SW 1271 (cell line): ENCODE data around the gene ANTXR1.
A peak's percentile ranks its signal among the peaks of the same experiment; 100 is the strongest.

Experiments used
- DNase-seq, 2 experiments: peaks; one replicate each; lab custom pipeline; 2025; lab: John Stamatoyannopoulos, UW

The ANTXR1 gene

GRCh38 chr2:69033461-69034095, 20.6 kb downstream of the ANTXR1 start:
- no peak for DNase-seq

GRCh38 chr2:69034122-69034521, 21.1 kb downstream of the ANTXR1 start:
- no peak for DNase-seq

- no peak for DNase-seq
Observed at GRCh38 chr2:69034845-69035244, 21.9 kb downstream of the ANTXR1 start.

- DNase-seq, result no peak
Observed at GRCh38 chr2:69036926-69037325, 23.9 kb downstream of the ANTXR1 start.

GRCh38 chr2:69041214-69041613, 28.2 kb downstream of the ANTXR1 start:
- no peak for DNase-seq

DNA sequence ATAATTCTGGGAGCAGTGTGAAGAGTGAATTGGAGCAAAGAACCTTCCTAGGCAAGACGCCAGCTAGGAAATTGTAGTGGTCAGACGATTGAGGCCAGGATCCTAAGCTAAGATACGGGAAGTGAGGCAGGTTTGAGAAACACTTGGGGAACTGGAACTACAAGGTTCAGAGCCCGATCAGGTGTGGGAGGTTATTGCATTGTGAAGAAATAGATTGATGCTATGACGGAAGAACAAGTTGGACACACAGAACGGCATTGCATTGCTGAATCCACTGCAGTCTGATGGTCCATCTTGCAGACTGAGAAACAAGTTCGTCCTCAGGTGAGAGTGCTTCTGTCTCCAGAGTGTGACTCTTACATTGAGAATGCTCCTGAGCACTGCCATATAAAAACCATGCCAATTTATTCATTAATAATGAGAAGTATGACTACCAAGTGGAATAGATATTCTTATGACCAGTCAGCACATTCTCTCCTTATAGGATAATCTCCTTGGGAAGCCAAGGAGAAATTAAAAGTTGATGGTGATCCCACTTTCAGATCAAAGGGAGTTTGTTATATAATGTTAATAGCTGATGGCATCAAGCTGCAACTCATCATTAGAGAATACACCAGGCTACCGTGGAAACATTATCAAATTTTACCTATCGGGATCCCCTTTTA, 30.9 kb downstream of the ANTXR1 start:
- no peak for DNase-seq

GRCh38 chr2:69046221-69046662, 33.3 kb downstream of the ANTXR1 start:
- DNase-seq, result peak in 1 of 2 experiments; percentile 39

GRCh38 chr2:69047625-69048145, 34.7 kb downstream of the ANTXR1 start:
- DNase-seq, result no peak

DNA sequence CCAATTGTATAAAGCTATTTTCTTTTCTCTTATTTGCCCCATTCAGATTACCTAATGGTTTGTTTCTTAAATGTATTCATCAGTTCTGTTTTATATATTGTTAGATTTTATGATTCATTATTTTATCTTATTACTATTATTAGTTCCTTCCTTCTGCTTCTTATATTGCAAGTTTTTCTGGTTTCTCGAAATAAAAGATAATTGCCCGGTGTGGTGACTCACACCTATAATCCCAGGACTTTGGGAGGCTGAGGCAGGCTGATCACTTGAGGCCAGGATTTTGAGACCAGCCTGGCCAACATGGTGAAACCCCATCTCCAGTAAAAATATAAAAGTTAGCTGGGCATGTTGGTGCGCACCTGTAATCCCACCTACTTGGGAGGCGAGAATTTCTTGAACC, 37.8 kb downstream of the ANTXR1 start:
- DNase-seq, result no peak

GRCh38 chr2:69053416-69053965, 40.5 kb downstream of the ANTXR1 start:
- DNase-seq, result no peak

GRCh38 chr2:69054431-69054830, 41.5 kb downstream of the ANTXR1 start:
- no peak for DNase-seq

GRCh38 chr2:69055688-69056470, 42.9 kb downstream of the ANTXR1 start:
- no peak for DNase-seq

GRCh38 chr2:69057660-69058059, 44.7 kb downstream of the ANTXR1 start:
- no peak for DNase-seq

DNA sequence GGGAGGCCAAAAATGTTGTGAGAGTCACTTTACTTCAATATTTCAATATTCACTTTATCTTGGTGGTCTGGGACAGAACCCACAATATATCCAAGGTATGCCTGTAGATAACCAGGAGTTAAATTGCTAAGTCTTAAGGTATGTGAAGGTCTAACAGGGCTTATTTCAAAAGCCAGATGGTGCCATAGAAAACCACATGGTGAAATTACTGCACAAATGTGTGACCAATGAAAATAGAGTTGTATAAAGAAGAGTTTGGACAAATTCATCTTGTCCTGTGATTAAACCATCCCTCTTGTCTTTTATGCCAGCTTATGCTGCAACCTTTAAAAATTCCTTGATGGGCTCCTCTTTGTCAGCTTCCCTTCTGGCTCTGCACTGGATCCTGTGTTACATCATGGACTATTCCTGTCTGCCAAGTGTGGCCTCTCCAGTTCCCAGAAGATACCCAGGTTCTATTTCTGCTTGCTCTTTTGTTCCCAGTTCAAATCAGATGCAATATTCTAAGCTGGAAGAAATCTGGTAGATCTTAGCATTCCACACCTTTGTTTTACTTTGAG, 46.8 kb downstream of the ANTXR1 start:
- no peak for DNase-seq

DNA sequence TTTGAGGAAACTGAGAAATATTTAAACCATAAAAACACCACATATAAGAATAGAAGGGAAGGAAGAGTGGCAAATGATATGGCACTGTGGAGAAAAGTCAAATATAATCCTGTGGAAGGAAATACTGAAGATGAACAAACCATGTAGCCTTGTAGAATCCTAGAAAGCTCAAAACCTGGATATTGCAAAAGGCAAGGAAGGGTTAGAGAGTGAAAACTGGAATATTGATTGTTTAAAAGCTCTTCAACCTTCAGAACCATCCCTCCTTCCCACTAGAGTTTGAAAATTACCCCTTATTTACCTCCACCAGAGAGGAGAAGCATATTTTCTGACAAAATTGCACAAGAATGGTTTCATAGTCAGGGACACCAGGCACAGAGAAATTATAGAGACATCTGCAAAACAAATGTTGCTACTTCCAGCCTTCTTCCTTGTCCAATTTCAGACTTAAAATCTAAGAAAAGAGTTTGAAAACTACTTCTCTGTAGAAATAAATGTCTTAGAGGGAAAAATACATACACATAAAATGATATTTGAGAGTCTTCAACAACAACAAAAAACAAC, 48.0 kb downstream of the ANTXR1 start:
- no peak for DNase-seq

GRCh38 chr2:69061525-69061924, 48.5 kb downstream of the ANTXR1 start:
- no peak for DNase-seq

- DNase-seq, result no peak
Observed at GRCh38 chr2:69062307-69062962, 49.5 kb downstream of the ANTXR1 start.

GRCh38 chr2:69065735-69066336, 52.9 kb downstream of the ANTXR1 start:
- DNase-seq, result no peak

GRCh38 chr2:69067026-69067630, 54.1 kb downstream of the ANTXR1 start:
- no peak for DNase-seq

GRCh38 chr2:69067866-69068265, 54.9 kb downstream of the ANTXR1 start:
- DNase-seq, result no peak
